GM21528 (cell line): Measurements from ENCODE around the gene SHISA4.

Experiments
- ATAC-seq: cut with Tn5 transposase; IDR thresholded peaks from one replicate; pipeline ENCODE4 v1.9.1; 2021; ENCODE audit warnings: mild to moderate bottlenecking, moderate library complexity; ENCODE audit not compliant: unreplicated experiment, low FRiP score

Gene SHISA4

DNA sequence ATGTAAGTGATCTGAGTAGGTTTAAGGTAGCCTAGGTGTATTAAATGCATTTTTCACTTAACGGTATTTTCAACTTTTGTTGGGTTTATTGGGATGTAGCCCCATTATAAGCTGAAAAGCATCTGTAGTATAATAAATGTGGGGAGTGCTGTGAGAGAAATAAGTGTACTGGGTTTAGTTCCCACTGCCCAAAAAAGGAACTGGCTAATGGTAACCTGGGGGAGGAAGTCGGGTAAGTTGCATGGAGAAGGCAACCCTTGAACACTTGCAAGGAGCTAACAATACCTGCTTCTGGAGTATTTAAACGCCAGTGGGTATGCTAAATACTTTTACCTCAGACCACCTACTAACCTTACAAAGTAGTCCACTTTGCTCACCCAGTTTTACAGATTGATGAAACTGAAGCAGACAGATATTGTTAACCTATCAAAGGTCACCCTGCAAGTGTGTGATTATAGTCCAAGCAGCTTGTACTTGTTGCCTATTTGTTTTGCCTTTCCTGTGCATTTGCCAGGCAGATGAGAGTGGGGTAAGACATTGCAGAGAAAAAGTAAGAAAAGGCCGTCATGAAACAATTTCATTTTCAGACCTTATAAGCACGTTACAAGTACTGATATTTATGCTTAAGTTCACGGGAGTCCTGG lies 7.6 kb upstream of the SHISA4 start:
- ATAC-seq, result no peak

DNA sequence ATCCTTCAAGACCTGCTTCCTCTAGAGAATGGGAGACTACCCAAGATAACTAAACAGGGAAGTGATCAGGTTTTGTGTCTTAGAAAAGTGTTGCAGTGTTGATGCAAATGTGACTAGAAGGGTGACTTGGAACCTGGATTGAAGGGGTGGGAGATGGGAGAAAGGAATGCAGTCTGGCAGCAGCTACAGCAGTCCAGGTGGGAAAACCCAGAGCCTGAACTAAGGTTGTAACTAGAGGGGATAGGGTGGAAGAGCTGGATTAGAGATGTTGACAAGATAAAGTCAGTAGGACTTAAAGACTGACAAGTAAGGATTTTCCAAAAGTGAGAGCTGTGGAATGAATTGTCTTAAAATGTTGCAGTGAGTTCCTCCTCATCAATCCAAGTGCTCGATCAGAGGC lies 7.1 kb upstream of the SHISA4 start:
- ATAC-seq, result no peak

DNA sequence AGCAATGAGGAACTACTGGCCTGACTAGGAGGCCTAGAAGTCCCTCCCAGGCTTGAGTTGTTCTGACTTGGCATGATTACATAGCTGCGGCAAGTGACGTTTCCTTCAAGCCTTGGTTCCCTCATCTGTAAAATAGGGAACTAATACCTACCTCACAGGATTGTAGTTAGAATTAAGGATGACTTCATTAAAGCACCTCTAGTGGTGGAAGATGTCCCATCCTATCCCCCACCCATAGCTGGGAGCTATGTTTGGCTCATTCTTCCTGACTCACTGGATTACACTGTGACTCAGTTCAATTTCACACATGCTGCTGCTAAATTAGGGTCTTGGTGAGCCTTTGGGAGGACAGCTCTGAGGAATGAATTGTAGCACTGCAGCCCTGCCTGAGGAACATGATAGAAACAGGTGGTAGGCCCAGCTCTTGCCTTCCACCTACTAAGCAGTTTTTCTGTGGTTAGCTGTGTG lies 6.0 kb upstream of the SHISA4 start:
- ATAC-seq, result no peak

DNA sequence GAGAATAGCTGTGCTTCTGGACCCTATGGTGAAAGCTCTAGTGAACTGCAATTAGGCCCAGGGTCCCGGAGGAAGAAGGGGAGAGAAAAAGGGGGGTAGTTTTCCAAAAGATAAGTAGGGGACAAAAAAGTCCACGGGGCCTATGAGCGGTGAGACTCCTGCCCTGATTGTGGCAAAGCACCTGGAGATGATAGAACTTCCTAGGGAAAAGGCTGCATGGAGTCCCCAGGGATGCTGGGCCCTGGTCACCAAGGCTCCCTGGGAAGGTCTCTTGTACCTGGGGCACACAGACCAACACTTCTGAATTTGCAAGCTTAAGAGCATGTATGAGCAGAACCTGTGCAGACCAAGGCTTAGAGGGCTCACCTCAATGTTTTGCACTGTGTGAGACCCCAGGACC lies 5.4 kb upstream of the SHISA4 start:
- no peak for ATAC-seq

DNA sequence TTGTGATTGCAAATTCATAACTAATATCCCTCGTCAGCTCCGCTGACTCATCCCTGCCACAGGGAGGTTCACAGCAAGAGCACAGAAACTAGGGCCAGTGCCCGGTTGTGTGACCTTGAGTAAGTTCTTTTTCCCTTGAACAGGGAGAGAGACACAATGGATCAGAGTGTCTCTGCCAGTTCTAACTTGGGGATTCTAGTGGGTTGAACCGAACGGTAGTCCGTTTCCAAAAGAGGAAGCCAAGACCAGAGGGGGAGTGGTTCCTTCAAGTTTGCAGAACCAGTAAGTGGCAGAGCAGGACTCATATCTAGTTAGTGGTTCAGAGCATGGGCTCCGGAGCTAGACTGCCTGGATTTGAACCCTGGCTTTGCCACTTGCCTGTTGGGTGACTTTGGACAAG lies 4.9 kb upstream of the SHISA4 start:
- no peak for ATAC-seq

DNA sequence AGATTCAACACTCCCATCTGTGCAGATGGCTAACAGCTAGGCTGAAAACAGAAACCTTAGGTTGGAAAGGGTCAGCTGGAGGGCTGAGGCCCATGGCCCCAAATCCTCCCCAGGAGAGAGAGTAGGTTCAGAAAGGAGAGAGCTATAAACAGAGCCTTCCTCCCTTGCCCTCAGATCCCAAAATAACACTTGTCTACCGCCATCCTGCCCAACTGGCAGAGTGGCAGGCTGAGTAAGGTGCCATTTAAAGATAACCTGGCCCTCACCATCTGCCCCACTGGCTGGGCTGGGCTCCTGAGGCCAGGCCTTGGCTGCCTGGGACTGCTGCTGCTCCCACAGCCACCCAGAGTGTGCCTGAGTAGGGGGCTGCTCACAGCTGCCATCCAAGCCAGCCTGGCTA lies 4.3 kb upstream of the SHISA4 start:
- no peak for ATAC-seq

DNA sequence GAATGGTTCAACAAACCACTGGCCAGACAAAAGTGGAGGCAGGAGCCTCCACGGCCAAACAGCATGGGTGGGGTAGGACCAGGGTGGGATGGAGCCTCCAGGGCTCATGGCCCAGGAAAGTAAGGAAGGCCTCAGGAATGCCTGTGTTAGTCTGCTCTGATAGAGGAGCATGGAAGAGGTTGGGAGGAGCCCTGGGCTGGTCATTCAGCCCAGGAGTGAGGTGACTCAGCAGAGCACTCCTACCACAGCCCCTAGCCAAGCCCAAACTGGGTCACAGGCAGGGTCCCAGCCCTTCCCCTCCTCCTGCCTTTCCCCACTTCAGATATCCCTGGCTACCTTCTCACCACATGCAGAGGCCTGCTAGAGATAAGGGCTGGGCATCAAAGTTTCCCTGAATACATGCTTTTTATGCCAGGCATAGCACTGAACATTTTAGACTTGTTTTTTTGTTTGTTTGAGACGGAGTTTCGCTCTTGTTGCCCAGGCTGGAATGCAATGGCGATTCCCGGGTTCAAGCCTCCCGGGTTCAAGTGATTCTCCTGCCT lies 3.1 kb upstream of the SHISA4 start:
- no peak for ATAC-seq

DNA sequence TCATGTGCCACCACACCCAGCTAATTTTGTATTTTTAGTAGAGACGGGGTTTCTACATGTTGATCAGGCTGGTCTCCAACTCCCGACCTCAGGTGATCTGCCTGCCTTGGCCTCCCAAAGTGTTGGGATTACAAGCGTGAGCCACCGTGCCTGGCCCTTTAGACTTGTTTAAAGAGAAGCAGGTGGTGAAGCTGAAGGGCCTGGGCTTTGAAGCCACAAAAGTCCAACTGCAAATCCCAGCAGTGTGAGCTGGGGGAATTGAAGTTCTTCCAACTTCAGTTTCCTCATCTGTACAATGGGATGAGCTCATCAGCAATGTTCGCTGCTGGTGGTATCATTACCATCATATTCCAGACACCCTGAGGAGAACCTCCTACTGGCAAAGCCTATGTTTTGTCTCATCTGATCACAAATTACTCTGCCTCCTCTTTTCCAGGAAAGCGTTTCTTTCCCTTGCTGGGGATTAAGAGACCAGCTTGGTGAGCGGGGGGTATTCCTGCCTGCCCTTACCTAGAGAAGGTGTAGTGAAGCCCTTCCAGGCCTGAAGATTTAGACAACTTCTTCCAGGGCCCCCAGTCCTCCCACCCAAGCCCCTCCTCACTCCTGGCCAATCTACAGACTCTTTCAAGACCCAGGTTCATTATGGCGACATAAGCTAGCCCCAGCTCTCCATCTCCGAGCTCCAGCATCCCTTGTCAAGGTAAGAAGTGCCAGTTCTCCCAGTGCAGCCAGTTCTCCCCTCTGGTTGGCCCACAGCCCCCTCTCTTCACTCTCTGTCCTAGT lies 2.4 kb upstream of the SHISA4 start:
- no peak for ATAC-seq

DNA sequence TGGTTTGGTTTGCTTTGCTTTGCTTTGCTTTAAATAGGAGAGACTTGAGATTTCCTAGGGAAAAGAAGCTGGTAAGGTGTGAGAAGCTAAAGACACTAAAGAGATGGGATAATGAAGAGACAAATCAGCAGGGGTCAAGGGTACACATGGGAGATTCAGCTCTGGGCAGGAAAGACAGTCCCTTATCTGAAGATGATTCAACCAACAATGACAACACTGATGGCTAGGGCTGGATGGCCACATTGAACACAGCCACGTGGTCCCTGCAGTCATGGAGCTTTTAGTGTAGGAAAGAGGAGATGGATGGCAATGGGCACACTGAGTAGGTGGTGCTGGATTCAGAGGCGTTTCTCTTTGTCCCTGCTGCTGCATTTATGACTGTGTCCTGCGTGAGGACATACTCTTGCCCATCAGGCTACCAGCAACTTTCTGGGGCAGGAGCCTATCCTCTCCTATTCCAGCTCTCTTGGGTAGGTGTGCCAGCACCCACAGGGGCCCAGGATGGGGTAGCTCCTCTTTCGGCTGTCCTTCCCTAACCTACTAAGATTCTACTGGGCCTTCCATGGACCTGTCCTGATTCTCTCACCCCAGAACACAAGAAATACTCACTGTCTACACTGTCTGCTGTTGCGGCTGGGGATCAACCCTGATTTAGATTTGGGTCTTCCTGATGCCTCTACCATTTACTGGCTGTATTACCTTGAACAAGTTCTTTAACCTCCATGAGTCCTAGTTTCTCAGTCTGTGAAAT lies 1.4 kb upstream of the SHISA4 start:
- ATAC-seq, result no peak

DNA sequence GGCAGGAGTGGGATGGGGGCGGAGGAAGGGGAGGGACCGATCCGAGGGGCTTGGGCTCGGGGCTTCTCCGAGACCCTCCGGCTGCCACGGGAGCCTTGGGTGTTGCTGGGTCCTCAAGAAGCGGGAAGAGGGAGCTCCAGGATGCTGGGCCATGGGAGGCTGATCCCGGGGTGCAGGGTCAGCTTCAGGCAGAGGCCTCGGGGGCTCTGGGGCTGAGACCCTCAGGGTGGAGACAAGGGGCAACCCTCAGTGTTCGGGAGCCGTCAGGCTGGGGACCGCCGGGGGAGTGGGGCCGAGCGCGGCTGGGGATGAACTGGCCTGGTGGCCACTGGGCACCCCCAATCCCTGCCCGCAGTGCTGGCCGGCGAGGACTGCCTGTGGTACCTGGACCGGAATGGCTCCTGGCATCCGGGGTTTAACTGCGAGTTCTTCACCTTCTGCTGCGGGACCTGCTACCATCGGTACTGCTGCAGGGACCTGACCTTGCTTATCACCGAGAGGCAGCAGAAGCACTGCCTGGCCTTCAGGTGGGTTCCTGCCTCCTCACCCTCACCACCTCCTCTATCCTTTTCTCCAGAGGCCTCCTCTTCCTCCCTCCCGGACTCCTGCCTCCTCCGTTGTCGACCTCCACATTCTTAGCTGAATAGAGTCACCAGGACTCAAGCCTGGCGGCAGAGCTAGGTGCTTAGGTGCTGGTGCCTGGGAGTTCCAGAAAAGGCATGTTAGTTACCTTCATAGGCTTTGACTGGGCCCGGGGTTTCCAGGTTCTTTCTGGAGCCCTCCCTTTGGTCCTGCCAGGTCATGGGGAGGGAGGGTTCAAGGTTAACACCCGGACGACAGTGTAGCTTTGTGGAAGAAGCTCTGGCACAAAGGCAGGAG lies 631 bp downstream of the SHISA4 start:
- ATAC-seq, result no peak

DNA sequence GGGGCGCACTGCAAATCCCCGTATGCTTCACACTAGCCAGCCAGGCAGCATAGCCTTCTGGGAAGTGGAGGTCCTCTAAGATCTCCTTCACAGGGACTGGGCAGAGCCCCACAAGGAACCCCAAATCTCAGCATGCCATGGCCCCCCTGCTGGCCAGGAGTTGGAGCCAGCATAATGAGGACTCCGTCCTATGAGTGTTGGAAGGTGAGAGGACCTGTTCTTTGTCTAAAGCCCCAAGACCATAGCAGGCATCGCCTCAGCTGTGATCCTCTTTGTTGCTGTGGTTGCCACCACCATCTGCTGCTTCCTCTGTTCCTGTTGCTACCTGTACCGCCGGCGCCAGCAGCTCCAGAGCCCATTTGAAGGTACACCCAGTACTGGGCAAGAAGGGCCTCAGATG lies 1.5 kb downstream of the SHISA4 start:
- ATAC-seq, result no peak

DNA sequence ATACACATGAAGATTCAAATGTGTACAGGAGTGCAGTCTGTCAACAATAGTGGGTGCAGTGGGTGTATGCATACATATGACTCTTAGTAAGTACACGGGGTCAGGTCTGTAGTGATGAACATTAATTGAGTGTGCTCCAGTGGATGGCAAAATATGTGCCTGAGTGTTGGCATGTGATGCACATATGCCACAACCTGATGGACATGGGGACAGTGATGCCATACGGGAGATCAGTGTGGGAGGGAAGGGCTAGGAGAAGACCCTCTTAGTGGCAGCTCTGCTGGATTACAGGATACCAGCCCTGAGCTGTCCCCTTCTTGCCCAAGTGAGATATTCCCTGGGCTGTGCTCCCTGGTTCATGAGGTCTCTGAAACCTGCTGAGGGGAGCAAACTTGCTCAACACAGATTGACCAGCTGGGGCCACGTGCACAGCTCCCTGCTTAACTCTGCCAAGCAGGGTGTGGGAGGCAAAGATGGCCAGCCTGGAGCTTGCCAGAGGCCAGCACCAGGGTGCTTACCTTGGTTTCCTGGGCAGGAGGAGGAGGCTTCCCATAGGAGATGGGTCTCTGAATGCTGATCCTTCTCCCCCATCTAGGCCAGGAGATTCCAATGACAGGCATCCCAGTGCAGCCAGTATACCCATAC lies 2.2 kb downstream of the SHISA4 start:
- no peak for ATAC-seq

DNA sequence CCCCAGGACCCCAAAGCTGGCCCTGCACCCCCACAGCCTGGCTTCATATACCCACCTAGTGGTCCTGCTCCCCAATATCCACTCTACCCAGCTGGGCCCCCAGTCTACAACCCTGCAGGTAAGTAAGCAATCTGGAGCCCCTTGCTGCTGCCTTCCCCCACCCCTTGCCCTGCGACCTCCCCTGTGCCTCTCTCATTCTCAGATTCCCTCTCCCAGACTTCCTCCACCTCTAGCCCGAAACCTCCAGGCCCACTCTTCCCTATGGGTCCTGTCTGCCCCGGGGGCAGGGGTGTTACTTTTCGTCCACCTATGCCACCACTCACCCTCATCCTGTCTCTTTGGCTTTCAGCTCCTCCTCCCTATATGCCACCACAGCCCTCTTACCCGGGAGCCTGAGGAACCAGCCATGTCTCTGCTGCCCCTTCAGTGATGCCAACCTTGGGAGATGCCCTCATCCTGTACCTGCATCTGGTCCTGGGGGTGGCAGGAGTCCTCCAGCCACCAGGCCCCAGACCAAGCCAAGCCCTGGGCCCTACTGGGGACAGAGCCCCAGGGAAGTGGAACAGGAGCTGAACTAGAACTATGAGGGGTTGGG lies 2.9 kb downstream of the SHISA4 start:
- ATAC-seq, result no peak

DNA sequence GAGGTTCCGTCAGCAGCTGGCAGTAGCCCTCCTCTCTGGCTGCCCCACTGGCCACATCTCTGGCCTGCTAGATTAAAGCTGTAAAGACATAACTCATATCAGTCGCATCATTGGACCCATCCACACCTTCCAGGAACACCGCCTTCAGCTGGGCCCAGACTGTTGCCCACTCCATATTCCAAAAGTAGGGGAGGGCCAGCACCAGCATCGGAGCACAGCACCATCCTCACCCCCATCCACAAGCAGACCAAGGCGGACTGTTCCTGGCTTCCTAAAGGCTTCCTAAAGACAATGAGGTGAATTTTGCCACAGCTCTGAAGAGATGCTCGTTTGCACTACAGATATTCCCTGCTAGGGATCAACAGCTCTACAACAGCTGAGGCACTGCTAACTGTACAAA lies 3.5 kb downstream of the SHISA4 start:
- ATAC-seq, result no peak

DNA sequence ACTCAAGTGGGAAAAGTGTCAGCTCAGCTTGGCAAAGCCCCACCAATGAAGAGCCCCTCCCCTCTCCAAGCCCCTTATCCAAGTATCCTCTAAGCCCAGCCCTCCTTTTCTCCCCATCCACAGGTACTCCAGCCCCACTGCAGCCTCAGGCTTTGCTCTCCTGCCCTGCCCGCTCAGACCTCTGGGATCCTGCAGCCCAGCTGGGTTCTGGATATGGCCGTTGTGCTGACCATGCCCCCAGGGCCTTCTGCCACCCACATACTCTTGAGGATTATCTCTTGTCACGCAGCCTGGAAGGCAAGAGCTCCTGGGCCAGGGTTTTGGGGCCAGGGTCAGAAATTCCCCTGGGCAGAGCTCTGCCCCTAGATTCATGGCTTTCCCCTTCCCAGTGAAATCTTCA lies 4.7 kb downstream of the SHISA4 start:
- ATAC-seq, result no peak

DNA sequence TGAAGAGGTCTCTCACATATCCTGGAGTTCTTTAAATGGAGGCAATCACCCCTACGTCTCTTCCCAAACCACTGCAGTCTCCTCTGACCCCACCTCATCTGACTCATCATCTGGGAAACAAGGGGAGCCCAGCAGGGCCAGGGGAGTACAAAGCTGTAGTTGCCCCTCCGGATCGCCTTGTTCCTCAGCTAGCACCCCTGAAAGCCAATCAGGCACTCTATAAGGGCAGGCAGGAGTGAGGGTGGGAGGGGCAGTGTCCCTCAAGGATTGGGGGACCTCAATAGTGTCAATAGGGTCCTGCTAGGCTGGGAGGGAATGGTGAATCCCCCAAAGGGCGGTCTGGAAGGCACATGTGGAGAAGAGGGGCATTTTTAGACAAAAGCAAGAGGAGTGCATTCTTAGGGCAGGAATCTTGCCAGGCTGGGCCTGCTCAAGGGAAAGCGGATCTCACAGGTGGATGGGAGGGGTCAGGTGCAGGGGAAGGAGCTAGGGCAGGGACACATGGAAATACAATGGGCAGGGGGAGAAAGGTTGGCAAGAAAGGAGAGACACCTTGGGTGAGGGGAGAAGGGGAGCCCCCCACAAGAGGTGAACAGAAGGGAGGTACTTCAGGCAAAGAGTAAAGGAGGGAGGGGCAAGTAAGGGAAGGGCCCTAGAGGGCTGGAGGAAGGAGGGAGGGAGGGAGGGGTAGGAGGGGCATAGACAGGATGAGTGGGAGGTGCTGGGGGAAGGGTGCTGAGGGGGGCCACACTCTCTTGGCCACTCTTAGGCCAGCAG lies 5.8 kb downstream of the SHISA4 start:
- no peak for ATAC-seq

DNA sequence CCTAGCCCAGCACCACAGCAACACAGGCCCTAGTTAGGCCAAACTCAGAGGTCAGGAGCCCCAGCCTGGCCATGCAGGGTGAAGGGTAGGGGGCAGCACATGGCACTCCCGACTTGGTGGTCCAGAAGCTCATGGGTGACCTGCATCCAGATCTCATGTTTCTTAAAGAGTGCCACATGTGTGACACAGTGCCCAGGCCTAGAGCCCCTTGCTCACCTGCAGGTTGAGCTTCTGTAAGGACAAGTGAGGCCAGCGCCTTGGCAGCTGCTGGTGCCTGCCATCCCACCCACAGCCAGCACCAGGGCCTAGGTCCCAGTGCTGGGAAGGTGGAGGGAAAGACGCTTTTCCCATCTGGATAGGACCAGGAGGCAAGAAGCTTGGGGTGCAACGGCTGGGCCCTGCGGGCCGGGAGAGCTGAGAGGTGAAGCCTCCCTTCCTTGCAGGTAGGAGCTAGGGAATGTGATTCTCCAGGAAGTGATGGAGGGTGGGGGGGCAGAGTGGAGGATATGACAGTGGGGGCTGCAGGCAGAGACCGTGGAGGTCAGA lies 6.5 kb downstream of the SHISA4 start:
- ATAC-seq, result no peak
